Stimulated activated naive CD4-positive, alpha-beta T cell (primary cell): ENCODE results near the gene SLC36A4.
"Not testable (repeated sequence)": the region's sequence is repeated elsewhere in the genome, so short reads cannot be mapped to it uniquely, and the experiment has no call there.

Experiments
- DNase-seq, 6 experiments: peaks; one replicate each; lab custom pipeline; 2025; lab: John Stamatoyannopoulos, UW

SLC36A4 gene

GRCh38 chr11:93197380-93198214, at the start of gene SLC36A4:
SLC36A4 (minus strand) TSS chr11:93197991; CDS start chr11:93197832, 159 bp downstream.
- peak; percentile 80 to 94 (median 84) for DNase-seq

- DNase-seq: not testable (repeated sequence)
These were observed 49.0 kb upstream of the SLC36A4 start for GRCh38 chr11:93246790-93247189.

GRCh38 chr11:93244018-93244417, 46.2 kb upstream of the SLC36A4 start:
- DNase-seq: no peak

- no peak for DNase-seq
These were observed 42.2 kb upstream of the SLC36A4 start for GRCh38 chr11:93239966-93240365.

- no peak for DNase-seq
These were observed 41.2 kb upstream of the SLC36A4 start for GRCh38 chr11:93238956-93239355.

GRCh38 chr11:93236741-93237675, 39.2 kb upstream of the SLC36A4 start:
- DNase-seq: peak in 1 of 6 experiments; percentile 4

GRCh38 chr11:93234602-93235207, 36.9 kb upstream of the SLC36A4 start:
- DNase-seq: peak in 5 of 6 experiments; percentile 26 to 55 (median 40)

GRCh38 chr11:93229876-93230275, 32.1 kb upstream of the SLC36A4 start:
- no peak for DNase-seq

GRCh38 chr11:93225662-93226061, 27.9 kb upstream of the SLC36A4 start:
- peak in 2 of 6 experiments; percentile 10 to 17 for DNase-seq

- DNase-seq: no peak
These were observed 23.7 kb upstream of the SLC36A4 start for GRCh38 chr11:93221539-93221938.

- no peak for DNase-seq
These were observed 22.3 kb upstream of the SLC36A4 start for GRCh38 chr11:93220078-93220477.

GRCh38 chr11:93219440-93219839, 21.6 kb upstream of the SLC36A4 start:
- no peak for DNase-seq

GRCh38 chr11:93216511-93217101, 18.8 kb upstream of the SLC36A4 start:
- DNase-seq: no peak

GRCh38 chr11:93213622-93214021, 15.8 kb upstream of the SLC36A4 start:
- no peak for DNase-seq

GRCh38 chr11:93212094-93212493, 14.3 kb upstream of the SLC36A4 start:
- DNase-seq: no peak

GRCh38 chr11:93209466-93209865, 11.7 kb upstream of the SLC36A4 start:
- no peak for DNase-seq

GRCh38 chr11:93208663-93209270, 11.0 kb upstream of the SLC36A4 start:
- DNase-seq: no peak

GRCh38 chr11:93199616-93200015, 1.8 kb upstream of the SLC36A4 start:
- DNase-seq: no peak

- DNase-seq: no peak
These were observed 539 bp upstream of the SLC36A4 start for GRCh38 chr11:93198215-93198845.

- peak in 1 of 6 experiments; percentile 20 for DNase-seq
These were observed 893 bp downstream of the SLC36A4 start for GRCh38 chr11:93196816-93197379.
